AG04450 (cell line): Measurements from ENCODE around the gene UMPS. TPM values are rescaled to one million over a fixed set of nuclear protein-coding genes. Genes with fewer than 3 reads are reported as not detected.

Experiments used
- CTCF ChIA-PET: fragments of 300-600, 350-600 bp; formaldehyde crosslinking; extraction: SDS; loops from one replicate; lab custom pipeline; 2022; ENCODE audit warnings: antibody characterized with exemption, inconsistent platforms; lab: Charles Lee
- POLR2A ChIA-PET: fragments of 350-600 bp; formaldehyde crosslinking; extraction: SDS; loops from one replicate; lab custom pipeline; 2021; ENCODE audit warnings: antibody characterized with exemption, inconsistent platforms; lab: Yijun Ruan, JAX
- DNase-seq: peaks from one replicate; pipeline ENCODE4 v3.0.0-alpha.2; 2011; ENCODE audit warnings: low read depth, low spot score
- H3K27ac ChIP-seq: one replicate; pipeline ENCODE4 v1.5.1; 2012; ENCODE audit warnings: low read depth, low read length, control low read depth
- H3K27me3 ChIP-seq: one replicate; pipeline ENCODE4 v1.6.0; 2012; ENCODE audit warnings: low read length; ENCODE audit not compliant: control insufficient read depth, insufficient read depth
- H3K4me3 ChIP-seq: 2 replicates; pipeline ENCODE4 v1.5.1; 2011; ENCODE audit warnings: mild to moderate bottlenecking, low read depth, low read length, control low read depth
- H3K9me3 ChIP-seq: 2 replicates; pipeline ENCODE4 v1.5.1; 2012; ENCODE audit warnings: low read length; ENCODE audit not compliant: control insufficient read depth, insufficient read depth
- CTCF ChIP-seq: IDR thresholded peaks from 2 replicates; pipeline ENCODE4 v1.5.1; 2011; ENCODE audit warnings: low read depth, low read length, control low read depth, inconsistent platforms
- polyA plus RNA-seq: library from polyadenylated mRNA; depleted of rRNA; stranded (reverse); fragments of >200 nt; gene quantifications from 2 replicates; pipeline ENCODE4 v1.2.3, GENCODE V29; 2011

UMPS gene
- polyA plus RNA-seq, 1 experiment: 27.9 TPM

GRCh38 chr3:124779116-124779515 lies 48.9 kb downstream of the UMPS start:
- CTCF ChIA-PET: interaction anchor here (2.2 to 3.7 kb wide), 2 partner anchors 18 to 123 kb away, joined by 9 to 23 read pairs; no protein-coding TSS in a partner anchor

GRCh38 chr3:124779751-124780191 lies 49.5 kb downstream of the UMPS start:
- DNase-seq: no peak
- POLR2A ChIA-PET: interaction anchor here (0.6 to 1.3 kb wide), 2 partner anchors 8 to 12 kb away, joined by 3 read pairs; no protein-coding TSS in a partner anchor
- no peaks in the 10 kb centered on the region for H3K27me3 ChIP-seq
- no peak overlapping the region for H3K4me3 ChIP-seq
- CTCF ChIA-PET: interaction anchor here (2.2 to 3.7 kb wide), 2 partner anchors 19 to 122 kb away, joined by 9 to 23 read pairs; no protein-coding TSS in a partner anchor
- no peak for TF ChIP-seq CTCF
- no peaks in the 10 kb centered on the region for H3K9me3 ChIP-seq
- H3K27ac ChIP-seq: peak overlapping the region; percentile 80

More at GRCh38 chr3:124779116-124779515, 48.9 kb downstream of the UMPS start:
- no peaks in the 10 kb centered on the region for H3K9me3 ChIP-seq
- H3K27ac ChIP-seq: no peak overlapping the region
- no peaks in the 10 kb centered on the region for H3K27me3 ChIP-seq
- H3K4me3 ChIP-seq: no peak overlapping the region
- no peak for TF ChIP-seq CTCF
- DNase-seq: no peak
- POLR2A ChIA-PET: interaction anchor here (1.3 kb wide), 1 partner anchor 13 kb away, joined by 3 read pairs; no protein-coding TSS in a partner anchor

DNA sequence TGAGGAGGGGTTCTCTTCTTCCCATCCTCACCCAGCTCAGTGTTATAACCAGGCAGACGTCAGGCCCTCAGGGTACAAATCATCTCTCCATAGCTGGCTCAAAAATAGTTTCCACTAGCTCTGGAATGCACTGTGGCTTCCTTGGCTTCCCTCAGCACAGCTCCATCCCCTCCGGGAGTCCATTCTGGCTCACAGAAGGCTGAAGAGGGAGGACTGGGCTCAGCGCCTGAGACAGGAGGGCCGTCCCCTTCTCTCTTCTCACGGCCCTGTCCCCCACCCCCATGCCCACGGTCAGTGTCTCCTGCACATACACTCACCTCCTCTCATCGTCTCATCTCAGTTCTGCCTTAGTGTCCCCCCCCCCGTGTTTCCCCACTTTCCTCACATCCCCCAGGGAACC lies 50.1 kb downstream of the UMPS start:
- DNase-seq: no peak
- POLR2A ChIA-PET: interaction anchor here (0.6 to 1.3 kb wide), 4 partner anchors 9 to 12 kb away, joined by 3 to 13 read pairs (median 3); no protein-coding TSS in a partner anchor
- no peak for TF ChIP-seq CTCF
- CTCF ChIA-PET: interaction anchor here (2.2 to 3.7 kb wide), 2 partner anchors 19 to 122 kb away, joined by 9 to 23 read pairs; no protein-coding TSS in a partner anchor
- Histone ChIP-seq H3K27me3 (no peaks in the 10 kb centered on the region), H3K9me3 (no peaks in the 10 kb centered on the region), H3K4me3 (no peak overlapping the region), H3K27ac (peak overlapping the region; percentile 80)

GRCh38 chr3:124780761-124781475 lies 50.7 kb downstream of the UMPS start:
- ChIA-PET POLR2A (interaction anchor here (0.7 to 0.9 kb wide), 2 partner anchors 9 to 11 kb away, joined by 3 to 13 read pairs; no protein-coding TSS in a partner anchor), CTCF (interaction anchor here (2.2 to 3.7 kb wide), 2 partner anchors 20 to 121 kb away, joined by 9 to 23 read pairs; no protein-coding TSS in a partner anchor)
- Histone ChIP-seq H3K27ac (peak overlapping the region; percentile 80), H3K9me3 (no peaks in the 10 kb centered on the region), H3K4me3 (no peak overlapping the region), H3K27me3 (no peaks in the 10 kb centered on the region)
- TF ChIP-seq CTCF: no peak
- no peak for DNase-seq
